Activated T-cell treated with anti-CD3 and anti-CD28 coated beads, Interleukin-2, amount 50 U/mL, for 4 hours (primary cell): ENCODE measurements around the gene PRM1. TPM values are rescaled to one million over a fixed set of nuclear protein-coding genes. Genes with fewer than 3 reads are reported as not detected.

Experiments used
- ATAC-seq, 2 donors: fragments of 200-7000 bp; cut with Tn5 transposase; one replicate each; pipeline ENCODE4 v1.10.0; 2021
- DNase-seq: peaks from one replicate; pipeline ENCODE4 v3.0.0-alpha.2; 2020
- H3K27me3 Mint-ChIP-seq: one replicate; pipeline ENCODE4 v1.8.0; 2021; ENCODE audit warnings: low read depth, mixed read lengths
- H3K36me3 Mint-ChIP-seq: one replicate; pipeline ENCODE4 v1.8.0; 2022; ENCODE audit warnings: mixed read lengths; ENCODE audit not compliant: insufficient read depth
- H3K4me1 Mint-ChIP-seq: one replicate; pipeline ENCODE4 v1.8.0; 2021; ENCODE audit warnings: low read depth, mixed read lengths
- H3K4me3 Mint-ChIP-seq: one replicate; pipeline ENCODE4 v1.8.0; 2021; ENCODE audit warnings: mild to moderate bottlenecking, moderate library complexity, mixed read lengths
- H3K9me3 Mint-ChIP-seq: one replicate; pipeline ENCODE4 v1.8.0; 2021; ENCODE audit warnings: mixed read lengths
- total RNA-seq, 3 donors: library from RNA; stranded (reverse); gene quantifications; one replicate each; pipeline ENCODE4 v1.2.1, GENCODE V29; 2021

The PRM1 gene
- total RNA-seq = not detected

- Mint-ChIP-seq H3K4me3 (no peak within 1 kb of the TSS), H3K27me3 (peaks cover 7% of the 10 kb centered on the region), H3K4me1 (peaks cover 7% of the 10 kb centered on the region), H3K9me3 (no peaks in the 10 kb centered on the region), H3K36me3 (no peaks in the 10 kb centered on the region)
- no peak for ATAC-seq
- no peak for DNase-seq
Observed at GRCh38 chr16:11280616-11281522, at the start of gene PRM1. PRM1 (minus strand) TSS chr16:11281330; CDS start chr16:11281238, 92 bp downstream.

DNA sequence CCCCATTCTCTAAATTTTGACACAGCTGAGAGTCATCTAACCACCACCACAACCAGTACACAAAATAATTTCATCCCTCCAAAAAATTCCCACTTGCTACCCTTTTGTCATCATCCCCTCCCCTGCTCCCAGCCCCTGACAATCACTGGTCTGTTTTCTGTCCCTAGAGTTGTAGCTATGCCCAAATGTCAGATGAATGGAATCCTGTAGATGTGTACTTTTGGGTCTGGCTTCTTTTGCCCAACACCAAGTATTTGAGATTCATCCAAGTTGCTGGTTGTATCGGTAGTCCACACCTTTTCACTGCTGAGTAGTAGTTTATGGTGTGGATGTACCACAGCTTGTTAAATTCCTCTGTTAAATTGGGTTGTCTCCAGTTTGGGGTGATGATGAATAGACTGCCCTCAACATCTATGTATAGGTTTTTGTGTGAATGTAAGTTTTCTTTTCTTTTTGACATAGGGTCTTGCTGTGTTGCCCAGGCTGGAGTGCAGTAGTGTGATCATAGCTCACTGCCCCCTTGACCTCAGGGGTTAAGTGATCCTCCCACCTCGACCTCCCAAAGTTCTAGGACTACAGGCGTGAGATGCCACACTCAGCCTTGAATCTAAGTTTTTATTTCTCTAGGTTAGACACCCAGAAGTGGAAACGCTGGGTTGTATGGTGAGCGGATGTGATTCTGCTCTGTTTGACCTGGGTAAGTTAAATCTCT is 49.6 kb upstream of the PRM1 start:
- DNase-seq (no peak), ATAC-seq (no peak)
- peaks cover 1% of the 10 kb centered on the region for H3K27me3 Mint-ChIP-seq
- no peaks in the 10 kb centered on the region for H3K36me3 Mint-ChIP-seq
- no peak overlapping the region for H3K4me3 Mint-ChIP-seq
- H3K4me1 Mint-ChIP-seq = peaks cover 33% of the 10 kb centered on the region
- H3K9me3 Mint-ChIP-seq = no peaks in the 10 kb centered on the region

DNA sequence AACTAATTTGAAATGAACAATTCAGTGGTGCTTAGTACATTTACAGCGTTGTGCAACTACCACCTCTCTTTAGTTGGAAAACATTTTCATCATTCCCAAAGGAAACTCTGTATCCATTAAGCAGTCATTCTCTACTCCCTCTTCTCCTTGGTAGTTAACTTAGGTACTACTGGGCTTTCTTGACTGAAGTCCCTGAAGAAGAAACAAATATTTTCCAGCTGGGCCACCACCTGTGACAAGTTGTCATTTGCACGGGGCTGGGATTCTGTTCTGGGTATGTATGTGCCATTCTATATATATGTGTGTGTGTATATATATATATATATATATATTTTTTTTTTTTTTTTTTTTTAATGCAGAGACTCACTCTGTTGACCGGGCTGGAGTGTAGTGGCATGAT is 48.8 kb upstream of the PRM1 start:
- H3K9me3 Mint-ChIP-seq = no peaks in the 10 kb centered on the region
- DNase-seq = no peak
- no peak for ATAC-seq
- H3K27me3 Mint-ChIP-seq = peaks cover 1% of the 10 kb centered on the region
- H3K4me1 Mint-ChIP-seq = peaks cover 40% of the 10 kb centered on the region
- H3K4me3 Mint-ChIP-seq = no peak overlapping the region
- H3K36me3 Mint-ChIP-seq = no peaks in the 10 kb centered on the region

- peaks cover 41% of the 10 kb centered on the region for H3K4me1 Mint-ChIP-seq
- H3K4me3 Mint-ChIP-seq = peak overlapping the region; percentile 46
- no peaks in the 10 kb centered on the region for H3K36me3 Mint-ChIP-seq
- DNase-seq = no peak
- no peaks in the 10 kb centered on the region for H3K9me3 Mint-ChIP-seq
- H3K27me3 Mint-ChIP-seq = peaks cover 1% of the 10 kb centered on the region
- ATAC-seq = peak; percentile 36 to 47
Observed at GRCh38 chr16:11329071-11329491, 48.0 kb upstream of the PRM1 start.

DNA sequence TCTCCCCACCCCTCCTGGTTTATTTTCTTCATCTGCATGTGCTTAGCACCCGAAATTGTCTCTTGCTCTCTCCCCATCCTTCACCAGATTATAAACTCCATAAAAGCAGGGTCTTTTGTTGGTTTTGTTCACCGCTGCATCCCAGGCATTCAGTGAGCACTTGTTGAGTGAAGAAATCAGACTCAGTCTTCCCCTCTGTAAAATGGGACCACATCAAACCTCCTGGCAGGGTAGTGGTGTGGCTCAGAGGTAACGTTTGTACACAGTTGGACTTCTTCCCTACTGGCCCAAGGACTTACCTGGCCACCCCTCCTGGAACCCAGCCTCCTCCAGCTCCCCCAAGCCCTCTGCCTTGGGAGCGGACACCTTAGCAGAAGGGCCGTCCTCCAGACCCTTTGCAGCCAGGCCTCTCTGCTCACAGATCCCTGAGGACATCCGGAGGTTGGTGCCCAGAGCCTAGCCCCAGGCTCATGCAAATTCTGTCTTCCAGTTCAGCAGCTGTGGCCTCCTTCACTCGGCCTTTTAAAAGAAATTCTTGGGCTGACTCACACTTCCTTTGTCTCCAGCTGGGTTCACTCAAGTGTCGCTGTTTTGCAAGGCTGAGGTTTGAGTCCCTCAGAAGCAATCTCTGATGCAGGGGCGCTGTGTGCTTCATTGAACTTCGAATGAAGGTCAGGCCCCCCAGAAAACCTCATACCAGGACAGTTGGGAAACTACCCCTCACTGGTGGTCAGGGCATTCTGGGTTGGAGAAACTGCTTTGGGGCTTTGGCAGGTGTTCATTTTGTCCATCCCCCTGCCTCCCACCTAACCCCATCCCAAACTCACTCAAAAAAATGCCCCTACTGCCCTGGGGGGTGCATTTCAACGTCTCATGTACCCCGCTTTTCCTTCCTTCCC is 47.3 kb upstream of the PRM1 start:
- DNase-seq (peak; percentile 44), ATAC-seq (peak; percentile 83)
- Mint-ChIP-seq H3K4me1 (peaks cover 41% of the 10 kb centered on the region), H3K4me3 (peak overlapping the region; percentile 46), H3K27me3 (peaks cover 1% of the 10 kb centered on the region), H3K9me3 (no peaks in the 10 kb centered on the region), H3K36me3 (no peaks in the 10 kb centered on the region)

DNA sequence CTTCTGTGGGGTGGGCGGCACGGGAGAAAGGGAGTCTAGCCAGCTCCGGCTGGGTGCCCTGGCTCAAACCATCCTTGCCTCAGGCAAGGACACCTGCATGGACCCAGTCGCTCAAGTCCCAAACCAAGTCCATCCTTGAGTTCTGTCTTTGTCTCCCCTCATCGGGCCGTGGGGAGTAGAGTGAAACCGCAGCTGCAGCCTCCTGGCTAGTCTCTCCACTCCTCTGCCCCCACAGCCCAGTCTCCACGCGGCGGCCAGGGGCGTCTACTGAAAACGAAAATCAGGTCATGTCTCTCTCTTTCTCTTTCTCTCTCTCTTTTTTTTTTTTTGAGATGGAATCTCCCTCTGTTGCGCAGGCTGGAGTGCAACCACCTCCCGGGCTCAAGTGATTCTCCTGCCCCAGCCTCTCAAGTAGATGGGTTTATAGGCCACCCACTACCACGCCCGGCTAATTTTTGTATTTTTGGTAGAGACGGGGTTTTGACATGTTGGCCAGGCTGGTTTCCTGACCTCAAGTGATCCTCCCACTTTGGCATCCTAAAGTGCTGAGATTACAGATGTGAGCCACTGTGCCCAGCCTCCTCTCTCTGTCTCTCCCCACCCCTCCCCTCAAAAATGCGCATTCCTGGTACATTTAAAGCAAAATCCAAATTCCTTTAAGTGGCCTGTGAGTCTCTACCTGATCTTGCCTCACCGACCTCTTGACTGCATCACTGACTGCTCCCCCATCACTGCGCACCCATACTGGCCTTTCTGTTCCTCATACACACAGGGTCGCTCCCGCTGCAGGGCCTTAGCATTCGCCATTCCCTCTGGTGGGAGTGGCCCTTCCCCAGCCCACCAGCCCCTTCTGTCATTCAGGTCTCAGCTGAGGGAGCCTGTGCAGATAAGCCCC is 46.4 kb upstream of the PRM1 start:
- H3K27me3 Mint-ChIP-seq = peaks cover 1% of the 10 kb centered on the region
- DNase-seq (no peak), ATAC-seq (no peak)
- H3K4me1 Mint-ChIP-seq = peaks cover 41% of the 10 kb centered on the region
- peak overlapping the region; percentile 46 for H3K4me3 Mint-ChIP-seq
- H3K36me3 Mint-ChIP-seq = no peaks in the 10 kb centered on the region
- H3K9me3 Mint-ChIP-seq = no peaks in the 10 kb centered on the region

GRCh38 chr16:11326737-11327276 is 45.7 kb upstream of the PRM1 start:
- H3K4me1 Mint-ChIP-seq = peaks cover 41% of the 10 kb centered on the region
- DNase-seq (no peak), ATAC-seq (no peak)
- no peaks in the 10 kb centered on the region for H3K9me3 Mint-ChIP-seq
- no peaks in the 10 kb centered on the region for H3K36me3 Mint-ChIP-seq
- H3K4me3 Mint-ChIP-seq = no peak overlapping the region
- H3K27me3 Mint-ChIP-seq = peaks cover 1% of the 10 kb centered on the region

DNA sequence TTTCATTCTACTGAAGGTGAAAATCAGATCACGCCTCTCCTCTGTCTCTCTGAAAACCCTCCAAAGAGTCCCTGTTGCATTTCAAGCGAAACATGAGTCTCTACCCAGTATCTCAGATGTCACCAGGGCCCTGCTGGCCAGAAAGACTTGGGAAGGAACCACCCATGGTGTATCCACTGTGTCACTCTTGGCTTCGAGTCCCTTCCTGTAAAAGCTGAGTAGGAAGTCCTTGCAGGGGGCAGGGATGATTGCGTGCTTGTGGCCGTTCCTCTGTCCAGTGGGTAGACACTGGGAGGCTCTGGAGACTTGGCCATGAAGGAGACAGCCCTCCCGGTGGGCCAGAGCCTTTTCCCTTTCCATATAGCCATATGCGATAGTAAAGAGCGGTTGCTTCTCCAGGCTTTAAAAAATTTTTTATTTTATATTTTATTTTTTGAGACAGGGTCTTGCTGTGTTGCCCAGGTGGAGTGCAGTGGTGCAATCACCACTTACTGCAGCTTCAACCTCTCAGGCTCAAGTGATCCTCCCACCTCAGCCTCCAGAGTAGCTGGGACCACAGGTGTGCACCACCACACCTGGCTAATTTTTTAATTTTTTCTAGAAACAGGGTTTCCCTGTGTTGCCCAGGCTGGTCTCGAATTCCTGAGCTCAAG is 45.1 kb upstream of the PRM1 start:
- Mint-ChIP-seq H3K4me3 (no peak overlapping the region), H3K9me3 (no peaks in the 10 kb centered on the region), H3K36me3 (no peaks in the 10 kb centered on the region), H3K27me3 (peaks cover 1% of the 10 kb centered on the region), H3K4me1 (peaks cover 41% of the 10 kb centered on the region)
- no peak for ATAC-seq
- DNase-seq = no peak

GRCh38 chr16:11325404-11326083 is 44.4 kb upstream of the PRM1 start:
- DNase-seq = no peak
- H3K4me1 Mint-ChIP-seq = peaks cover 41% of the 10 kb centered on the region
- no peaks in the 10 kb centered on the region for H3K36me3 Mint-ChIP-seq
- peak; percentile 60 to 62 for ATAC-seq
- no peaks in the 10 kb centered on the region for H3K9me3 Mint-ChIP-seq
- H3K27me3 Mint-ChIP-seq = peaks cover 1% of the 10 kb centered on the region
- no peak overlapping the region for H3K4me3 Mint-ChIP-seq

DNA sequence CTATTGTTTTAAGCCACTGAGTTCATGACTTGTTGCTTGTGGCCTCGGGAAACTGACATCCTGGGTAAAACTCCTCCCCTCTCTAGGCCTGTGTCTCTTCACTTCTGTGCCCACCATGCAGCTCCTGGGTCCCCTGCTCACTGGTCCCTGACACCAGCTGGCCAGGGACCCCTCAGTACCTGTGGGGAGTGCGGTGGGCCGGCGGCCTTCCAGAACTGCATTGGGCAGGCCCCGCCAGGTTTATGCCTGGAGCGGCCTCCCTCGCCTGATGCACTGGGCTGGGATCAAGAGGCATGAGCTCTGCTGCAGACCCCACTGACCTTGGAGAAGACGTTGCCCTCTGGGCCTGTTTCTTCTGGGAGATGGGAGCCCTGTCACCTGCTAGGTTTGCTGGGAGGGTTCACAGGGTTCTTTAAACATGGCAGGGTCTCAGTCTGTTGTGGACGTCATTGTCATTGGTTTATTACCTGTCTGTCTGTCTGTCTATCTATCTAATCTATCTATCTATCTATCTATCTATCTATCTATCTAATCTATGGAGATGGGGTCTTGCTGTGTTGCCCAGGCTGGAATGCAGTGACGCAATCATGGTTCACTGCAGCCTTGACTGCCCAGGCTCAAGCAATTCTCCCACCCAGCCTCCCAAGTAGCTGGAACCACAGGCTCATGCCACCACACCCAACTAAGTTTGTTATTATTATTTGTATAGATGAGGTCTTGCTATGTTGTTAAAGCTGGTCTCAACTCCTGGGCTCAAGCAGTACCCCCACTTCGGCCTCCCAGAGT is 42.6 kb upstream of the PRM1 start:
- Mint-ChIP-seq H3K27me3 (peaks cover 1% of the 10 kb centered on the region), H3K4me1 (peaks cover 35% of the 10 kb centered on the region), H3K36me3 (no peaks in the 10 kb centered on the region), H3K4me3 (no peak overlapping the region), H3K9me3 (no peaks in the 10 kb centered on the region)
- DNase-seq (no peak), ATAC-seq (no peak)

DNA sequence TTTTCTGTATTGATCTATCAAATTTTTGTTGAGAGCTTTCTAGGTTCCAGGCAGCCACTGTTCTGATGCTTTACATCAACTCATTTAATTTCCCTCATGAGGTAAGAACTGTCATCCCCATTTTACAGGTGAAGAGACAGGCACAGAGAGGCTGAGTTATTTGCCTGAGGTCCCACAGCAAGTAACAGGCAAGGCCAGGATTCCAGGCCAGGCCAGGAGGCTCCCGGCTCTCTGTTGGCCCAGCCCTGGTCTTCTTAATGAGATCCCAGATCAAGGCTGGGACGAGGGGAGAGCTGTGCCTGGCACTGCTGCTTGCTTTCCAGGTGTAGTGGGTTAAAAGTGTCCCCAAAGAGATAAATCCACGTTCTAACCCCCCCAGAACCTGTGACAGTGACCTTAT is 41.7 kb upstream of the PRM1 start:
- H3K9me3 Mint-ChIP-seq = no peaks in the 10 kb centered on the region
- H3K36me3 Mint-ChIP-seq = no peaks in the 10 kb centered on the region
- H3K4me1 Mint-ChIP-seq = peaks cover 26% of the 10 kb centered on the region
- ATAC-seq (no peak), DNase-seq (no peak)
- no peaks in the 10 kb centered on the region for H3K27me3 Mint-ChIP-seq
- H3K4me3 Mint-ChIP-seq = no peak overlapping the region

GRCh38 chr16:11321662-11322061 is 40.5 kb upstream of the PRM1 start:
- no peaks in the 10 kb centered on the region for H3K9me3 Mint-ChIP-seq

More at GRCh38 chr16:11321662-11322061, 40.5 kb upstream of the PRM1 start:
- ATAC-seq (no peak), DNase-seq (no peak)
- H3K36me3 Mint-ChIP-seq = no peaks in the 10 kb centered on the region
- H3K4me3 Mint-ChIP-seq = no peak overlapping the region
- peaks cover 14% of the 10 kb centered on the region for H3K4me1 Mint-ChIP-seq
- H3K27me3 Mint-ChIP-seq = no peaks in the 10 kb centered on the region
